ENCODE measurements around the gene MLF2. TPM values are rescaled to one million over a fixed set of nuclear protein-coding genes. Genes with fewer than 3 reads are reported as not detected.

Gene MLF2
- total and polyA plus RNA-seq, 12 donors, result 135 to 334 (median 229) TPM

DNA sequence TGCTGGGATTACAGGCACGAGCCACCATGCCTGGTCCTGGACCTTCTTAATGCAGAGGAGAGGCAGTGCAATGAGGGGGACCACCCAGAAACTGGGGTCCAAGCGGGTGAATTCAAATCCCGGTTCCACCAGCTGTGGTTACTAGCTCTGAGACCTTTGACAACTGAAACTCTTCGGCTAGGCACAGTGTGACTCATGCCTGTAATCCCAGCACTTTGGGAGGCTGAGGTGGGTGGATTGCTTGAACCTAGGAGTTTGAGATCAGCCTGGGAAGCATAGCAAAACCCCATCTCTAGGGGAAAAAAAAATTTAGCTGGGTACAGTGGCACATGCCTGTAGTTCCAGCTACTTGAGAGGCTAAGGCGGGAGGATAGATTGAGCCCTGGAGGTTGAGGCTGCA, 31.4 kb upstream of the MLF2 start:
- no peak for TF ChIP-seq POLR2A (IDR thresholded peaks at IDR 0.05)
- TF ChIP-seq, protein P1, sequence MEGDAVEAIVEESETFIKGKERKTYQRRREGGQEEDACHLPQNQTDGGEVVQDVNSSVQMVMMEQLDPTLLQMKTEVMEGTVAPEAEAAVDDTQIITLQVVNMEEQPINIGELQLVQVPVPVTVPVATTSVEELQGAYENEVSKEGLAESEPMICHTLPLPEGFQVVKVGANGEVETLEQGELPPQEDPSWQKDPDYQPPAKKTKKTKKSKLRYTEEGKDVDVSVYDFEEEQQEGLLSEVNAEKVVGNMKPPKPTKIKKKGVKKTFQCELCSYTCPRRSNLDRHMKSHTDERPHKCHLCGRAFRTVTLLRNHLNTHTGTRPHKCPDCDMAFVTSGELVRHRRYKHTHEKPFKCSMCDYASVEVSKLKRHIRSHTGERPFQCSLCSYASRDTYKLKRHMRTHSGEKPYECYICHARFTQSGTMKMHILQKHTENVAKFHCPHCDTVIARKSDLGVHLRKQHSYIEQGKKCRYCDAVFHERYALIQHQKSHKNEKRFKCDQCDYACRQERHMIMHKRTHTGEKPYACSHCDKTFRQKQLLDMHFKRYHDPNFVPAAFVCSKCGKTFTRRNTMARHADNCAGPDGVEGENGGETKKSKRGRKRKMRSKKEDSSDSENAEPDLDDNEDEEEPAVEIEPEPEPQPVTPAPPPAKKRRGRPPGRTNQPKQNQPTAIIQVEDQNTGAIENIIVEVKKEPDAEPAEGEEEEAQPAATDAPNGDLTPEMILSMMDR (IDR thresholded peaks at IDR 0.05), result no peak
- no peak overlapping the region for H3K4me3 ChIP-seq
- DNase-seq, result no peak
- H3K9me3 ChIP-seq (replicated peaks in 1 of 3), result no peaks in the 10 kb centered on the region
- 65 to 87% (median 67%) methylated on average over 3 to 5 of the region's 5 CpGs for WGBS, 4 donors
- H3K27ac ChIP-seq, result no peak overlapping the region
- no peaks in the 10 kb centered on the region for H3K4me1 ChIP-seq (replicated peaks in 1 of 2)
- H3K36me3 ChIP-seq (replicated peaks in 1 of 2), result no peaks in the 10 kb centered on the region
- H3K27me3 ChIP-seq, result peaks cover 3% of the 10 kb centered on the region
- intact Hi-C loops (cut with DNase I), result loop anchor here in 1 of 2 donors (5.0 kb wide), 1 partner anchor 37 kb away; no protein-coding TSS in a partner anchor

DNA sequence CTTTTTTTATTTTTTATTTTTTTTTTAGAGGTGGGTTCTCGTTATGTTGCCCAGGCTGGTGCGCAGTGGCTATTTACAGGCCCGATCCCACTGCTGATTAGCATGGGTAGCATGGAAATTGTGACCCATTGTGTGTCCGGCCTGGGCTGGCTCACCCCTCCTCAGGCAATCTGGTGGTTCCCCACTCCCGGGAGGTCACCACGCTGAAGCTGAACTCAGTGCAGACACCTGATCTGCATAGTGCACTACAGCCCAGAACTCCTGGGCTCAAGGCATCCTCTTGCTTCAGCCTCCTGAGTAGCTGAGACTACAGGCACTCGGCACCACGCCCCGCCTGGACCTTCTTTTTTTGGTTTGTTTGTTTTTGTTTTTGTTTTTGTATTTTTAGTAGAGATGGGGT, 30.9 kb upstream of the MLF2 start:
- intact Hi-C loops (cut with DNase I), result loop anchor here in 1 of 2 donors (5.0 kb wide), 1 partner anchor 37 kb away; no protein-coding TSS in a partner anchor
- Histone ChIP-seq H3K27me3 (peaks cover 3% of the 10 kb centered on the region), H3K9me3 (replicated peaks in 1 of 3) (no peaks in the 10 kb centered on the region), H3K4me1 (replicated peaks in 1 of 2) (no peaks in the 10 kb centered on the region), H3K36me3 (replicated peaks in 1 of 2) (no peaks in the 10 kb centered on the region), H3K27ac (no peak overlapping the region), H3K4me3 (no peak overlapping the region)
- TF ChIP-seq POLR2A (IDR thresholded peaks at IDR 0.05), result no peak
- TF ChIP-seq, protein P1 (IDR thresholded peaks at IDR 0.05), result no peak
- WGBS, 4 donors, result 89 to 90% (median 90%) methylated on average over 9 of the region's 9 CpGs
- no peak for DNase-seq

DNA sequence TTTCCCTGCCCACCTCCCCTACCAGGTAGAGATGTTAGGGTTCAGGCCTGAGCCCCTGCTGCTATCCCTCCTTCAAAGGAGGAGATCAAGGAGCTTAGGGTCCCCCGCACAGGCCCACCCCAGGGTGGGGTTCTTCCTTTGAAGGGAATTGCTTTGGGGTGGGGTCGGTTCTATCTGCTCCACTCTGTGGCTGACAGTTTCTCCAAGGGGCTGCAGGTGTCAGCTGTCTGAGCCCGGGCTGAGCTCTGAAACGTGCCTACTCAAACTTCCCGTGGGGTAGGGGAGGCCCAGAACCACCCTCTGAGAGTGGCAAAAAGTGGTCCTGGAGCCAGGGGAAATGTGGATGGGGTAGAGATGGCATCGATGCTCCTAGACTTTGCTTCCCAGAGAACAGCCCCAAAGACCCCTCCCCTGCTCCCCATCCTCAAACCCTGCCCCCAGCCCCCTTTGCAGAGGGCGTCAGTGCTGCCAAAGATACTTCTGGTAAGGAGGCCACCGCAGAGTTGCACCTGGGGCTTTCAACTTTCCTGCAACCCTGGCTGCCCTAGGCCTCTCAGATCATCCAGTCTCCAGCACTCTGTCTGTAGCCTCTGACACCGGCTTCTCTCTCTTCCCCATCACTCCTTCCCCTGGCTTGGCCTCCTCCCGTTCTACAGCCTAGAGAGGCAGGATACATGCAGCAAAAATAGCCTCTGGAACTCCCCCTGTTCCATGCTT, 30.1 kb upstream of the MLF2 start:
- peaks cover 3% of the 10 kb centered on the region for H3K27me3 ChIP-seq
- no peaks in the 10 kb centered on the region for H3K36me3 ChIP-seq (replicated peaks in 1 of 2)
- TF ChIP-seq POLR2A (IDR thresholded peaks at IDR 0.05), result no peak
- TF ChIP-seq, protein P1 (IDR thresholded peaks at IDR 0.05), result no peak
- H3K4me3 ChIP-seq, result no peak overlapping the region
- H3K27ac ChIP-seq, result no peak overlapping the region
- DNase-seq, result no peak
- WGBS, 4 donors, result 68 to 77% (median 73%) methylated on average over 4 to 10 of the region's 10 CpGs
- H3K9me3 ChIP-seq (replicated peaks in 1 of 3), result no peaks in the 10 kb centered on the region
- peaks cover 4 to 8% of the 10 kb centered on the region in 2 donors for H3K4me1 ChIP-seq (replicated peaks in 1 of 2)
- intact Hi-C loops (cut with DNase I), result loop anchor here in 1 of 2 donors (5.0 kb wide), 1 partner anchor 36 kb away; no protein-coding TSS in a partner anchor

DNA sequence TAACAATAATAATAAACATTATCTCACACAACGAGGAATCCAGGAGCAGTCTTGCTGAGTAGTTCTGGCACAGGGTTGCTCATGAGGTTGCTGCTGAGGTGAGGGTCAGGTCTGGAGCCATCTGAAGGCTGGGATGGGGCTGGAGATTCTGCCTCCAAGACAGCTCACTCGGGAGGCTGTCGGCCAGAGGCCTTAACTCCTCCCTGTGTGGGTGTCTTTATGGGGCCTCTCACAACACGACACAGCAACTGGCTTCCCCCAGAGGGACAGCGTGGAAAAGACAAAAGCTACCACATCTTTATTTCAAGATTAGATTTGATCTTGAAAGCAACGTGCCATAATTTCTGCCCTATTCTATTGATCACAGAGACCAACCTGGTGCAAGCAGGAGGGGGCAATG, 29.2 kb upstream of the MLF2 start:
- no peak for DNase-seq
- intact Hi-C loops (cut with DNase I), result loop anchor here in 1 of 2 donors (5.0 kb wide), 1 partner anchor 35 kb away; no protein-coding TSS in a partner anchor
- no peak overlapping the region for H3K27ac ChIP-seq
- WGBS, 4 donors, result 71 to 86% (median 74%) methylated on average over 5 to 6 of the region's 6 CpGs
- peaks cover 7 to 13% of the 10 kb centered on the region in 2 donors for H3K4me1 ChIP-seq (replicated peaks in 1 of 2)
- no peaks in the 10 kb centered on the region for H3K36me3 ChIP-seq (replicated peaks in 1 of 2)
- H3K4me3 ChIP-seq, result no peak overlapping the region
- H3K9me3 ChIP-seq (replicated peaks in 1 of 3), result no peaks in the 10 kb centered on the region
- TF ChIP-seq, protein P1 (IDR thresholded peaks at IDR 0.05), result no peak
- TF ChIP-seq POLR2A (IDR thresholded peaks at IDR 0.05), result no peak
- H3K27me3 ChIP-seq, result peaks cover 3% of the 10 kb centered on the region

Data from adrenal gland (tissue), 12 donors.